ENCODE measurements around the gene BRINP2.

DNA sequence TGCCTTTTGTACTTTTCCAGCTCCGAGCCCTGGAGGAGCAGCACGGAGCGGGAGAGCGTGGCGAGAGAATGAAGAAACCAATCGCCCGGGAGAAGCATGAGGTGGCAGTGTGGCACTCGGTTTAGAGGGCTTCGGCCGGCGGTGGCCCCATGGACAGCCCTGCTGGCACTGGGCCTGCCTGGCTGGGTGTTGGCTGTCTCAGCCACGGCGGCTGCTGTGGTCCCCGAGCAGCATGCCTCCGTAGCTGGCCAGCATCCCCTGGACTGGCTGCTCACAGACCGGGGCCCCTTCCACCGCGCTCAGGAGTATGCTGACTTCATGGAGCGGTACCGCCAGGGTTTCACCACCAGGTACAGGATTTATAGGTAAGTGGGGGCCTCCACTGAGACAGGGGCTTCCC is 59.0 kb downstream of the BRINP2 start:
- TF ChIP-seq, protein P1, sequence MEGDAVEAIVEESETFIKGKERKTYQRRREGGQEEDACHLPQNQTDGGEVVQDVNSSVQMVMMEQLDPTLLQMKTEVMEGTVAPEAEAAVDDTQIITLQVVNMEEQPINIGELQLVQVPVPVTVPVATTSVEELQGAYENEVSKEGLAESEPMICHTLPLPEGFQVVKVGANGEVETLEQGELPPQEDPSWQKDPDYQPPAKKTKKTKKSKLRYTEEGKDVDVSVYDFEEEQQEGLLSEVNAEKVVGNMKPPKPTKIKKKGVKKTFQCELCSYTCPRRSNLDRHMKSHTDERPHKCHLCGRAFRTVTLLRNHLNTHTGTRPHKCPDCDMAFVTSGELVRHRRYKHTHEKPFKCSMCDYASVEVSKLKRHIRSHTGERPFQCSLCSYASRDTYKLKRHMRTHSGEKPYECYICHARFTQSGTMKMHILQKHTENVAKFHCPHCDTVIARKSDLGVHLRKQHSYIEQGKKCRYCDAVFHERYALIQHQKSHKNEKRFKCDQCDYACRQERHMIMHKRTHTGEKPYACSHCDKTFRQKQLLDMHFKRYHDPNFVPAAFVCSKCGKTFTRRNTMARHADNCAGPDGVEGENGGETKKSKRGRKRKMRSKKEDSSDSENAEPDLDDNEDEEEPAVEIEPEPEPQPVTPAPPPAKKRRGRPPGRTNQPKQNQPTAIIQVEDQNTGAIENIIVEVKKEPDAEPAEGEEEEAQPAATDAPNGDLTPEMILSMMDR (IDR thresholded peaks at IDR 0.05; ENCODE audit: low read depth, low read length, missing input control): no peak
- TF ChIP-seq EGR1 (IDR thresholded peaks at IDR 0.05; ENCODE audit: low read depth in 2 of 2): no peak
- no peak for TF ChIP-seq GABPA (IDR thresholded peaks at IDR 0.05 in 1 of 2, conservative IDR thresholded peaks at IDR 0.05 in 1 of 2)
- TF ChIP-seq RAD21 (IDR thresholded peaks at IDR 0.05): no peak
- no peak for TF ChIP-seq NR2F2 (IDR thresholded peaks at IDR 0.05)
- TF ChIP-seq, protein P2, sequence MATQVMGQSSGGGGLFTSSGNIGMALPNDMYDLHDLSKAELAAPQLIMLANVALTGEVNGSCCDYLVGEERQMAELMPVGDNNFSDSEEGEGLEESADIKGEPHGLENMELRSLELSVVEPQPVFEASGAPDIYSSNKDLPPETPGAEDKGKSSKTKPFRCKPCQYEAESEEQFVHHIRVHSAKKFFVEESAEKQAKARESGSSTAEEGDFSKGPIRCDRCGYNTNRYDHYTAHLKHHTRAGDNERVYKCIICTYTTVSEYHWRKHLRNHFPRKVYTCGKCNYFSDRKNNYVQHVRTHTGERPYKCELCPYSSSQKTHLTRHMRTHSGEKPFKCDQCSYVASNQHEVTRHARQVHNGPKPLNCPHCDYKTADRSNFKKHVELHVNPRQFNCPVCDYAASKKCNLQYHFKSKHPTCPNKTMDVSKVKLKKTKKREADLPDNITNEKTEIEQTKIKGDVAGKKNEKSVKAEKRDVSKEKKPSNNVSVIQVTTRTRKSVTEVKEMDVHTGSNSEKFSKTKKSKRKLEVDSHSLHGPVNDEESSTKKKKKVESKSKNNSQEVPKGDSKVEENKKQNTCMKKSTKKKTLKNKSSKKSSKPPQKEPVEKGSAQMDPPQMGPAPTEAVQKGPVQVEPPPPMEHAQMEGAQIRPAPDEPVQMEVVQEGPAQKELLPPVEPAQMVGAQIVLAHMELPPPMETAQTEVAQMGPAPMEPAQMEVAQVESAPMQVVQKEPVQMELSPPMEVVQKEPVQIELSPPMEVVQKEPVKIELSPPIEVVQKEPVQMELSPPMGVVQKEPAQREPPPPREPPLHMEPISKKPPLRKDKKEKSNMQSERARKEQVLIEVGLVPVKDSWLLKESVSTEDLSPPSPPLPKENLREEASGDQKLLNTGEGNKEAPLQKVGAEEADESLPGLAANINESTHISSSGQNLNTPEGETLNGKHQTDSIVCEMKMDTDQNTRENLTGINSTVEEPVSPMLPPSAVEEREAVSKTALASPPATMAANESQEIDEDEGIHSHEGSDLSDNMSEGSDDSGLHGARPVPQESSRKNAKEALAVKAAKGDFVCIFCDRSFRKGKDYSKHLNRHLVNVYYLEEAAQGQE (IDR thresholded peaks at IDR 0.05): no peak
- TF ChIP-seq TAF1 (conservative IDR thresholded peaks at IDR 0.05): no peak
- no peak for TF ChIP-seq JUND (IDR thresholded peaks at IDR 0.05)
- no peak for TF ChIP-seq YY1 (IDR thresholded peaks at IDR 0.05)
- TF ChIP-seq, protein P3, sequence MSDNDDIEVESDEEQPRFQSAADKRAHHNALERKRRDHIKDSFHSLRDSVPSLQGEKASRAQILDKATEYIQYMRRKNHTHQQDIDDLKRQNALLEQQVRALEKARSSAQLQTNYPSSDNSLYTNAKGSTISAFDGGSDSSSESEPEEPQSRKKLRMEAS (IDR thresholded peaks at IDR 0.05): no peak
- TF ChIP-seq FOXA1 (IDR thresholded peaks at IDR 0.05): no peak
- TF ChIP-seq HNF4G (IDR thresholded peaks at IDR 0.05): no peak
